GM12874 (cell line): Measurements from ENCODE around the gene GATA6.

Experiments
- TF ChIP-seq, protein P1 (sequence below): IDR thresholded peaks from 2 replicates; pipeline ENCODE4 v1.5.1; 2011; ENCODE audit warnings: low read depth, mild to moderate bottlenecking, control low read depth, low read length, moderate library complexity; ENCODE audit not compliant: insufficient read depth

The GATA6 gene

DNA sequence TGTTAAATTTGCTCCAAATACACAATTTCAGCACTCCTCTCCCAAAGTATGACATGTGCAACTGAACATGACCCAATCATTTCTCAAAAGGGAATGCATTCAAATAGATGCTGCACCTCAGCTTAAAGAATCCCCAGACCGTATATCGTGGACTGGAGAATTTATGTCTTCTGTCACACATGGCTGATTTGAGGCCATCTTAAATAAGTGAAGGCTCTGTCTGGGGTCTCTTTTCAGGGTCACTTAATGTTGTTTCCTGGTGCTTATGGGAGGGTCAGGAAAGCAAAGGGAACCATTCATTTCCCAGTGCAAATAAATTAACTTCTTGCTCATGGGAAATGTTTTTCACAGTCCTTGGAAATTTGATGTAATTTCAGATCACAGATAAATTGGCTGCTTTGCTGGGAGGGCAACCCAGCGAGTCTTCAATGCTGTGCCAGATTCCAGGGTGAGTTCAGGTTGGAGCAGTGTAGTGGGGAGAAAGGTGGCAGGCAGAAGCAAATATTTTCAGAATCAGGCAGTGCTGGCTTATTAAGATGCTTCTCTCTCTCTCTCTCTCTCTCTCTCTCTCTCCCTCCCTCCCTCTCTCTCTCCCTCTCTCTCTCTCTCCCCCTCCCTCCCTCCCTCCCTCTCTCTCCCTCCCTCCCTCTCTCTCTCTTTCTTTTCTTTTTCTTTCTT is 34.3 kb downstream of the GATA6 start:
- TF ChIP-seq, protein P1, sequence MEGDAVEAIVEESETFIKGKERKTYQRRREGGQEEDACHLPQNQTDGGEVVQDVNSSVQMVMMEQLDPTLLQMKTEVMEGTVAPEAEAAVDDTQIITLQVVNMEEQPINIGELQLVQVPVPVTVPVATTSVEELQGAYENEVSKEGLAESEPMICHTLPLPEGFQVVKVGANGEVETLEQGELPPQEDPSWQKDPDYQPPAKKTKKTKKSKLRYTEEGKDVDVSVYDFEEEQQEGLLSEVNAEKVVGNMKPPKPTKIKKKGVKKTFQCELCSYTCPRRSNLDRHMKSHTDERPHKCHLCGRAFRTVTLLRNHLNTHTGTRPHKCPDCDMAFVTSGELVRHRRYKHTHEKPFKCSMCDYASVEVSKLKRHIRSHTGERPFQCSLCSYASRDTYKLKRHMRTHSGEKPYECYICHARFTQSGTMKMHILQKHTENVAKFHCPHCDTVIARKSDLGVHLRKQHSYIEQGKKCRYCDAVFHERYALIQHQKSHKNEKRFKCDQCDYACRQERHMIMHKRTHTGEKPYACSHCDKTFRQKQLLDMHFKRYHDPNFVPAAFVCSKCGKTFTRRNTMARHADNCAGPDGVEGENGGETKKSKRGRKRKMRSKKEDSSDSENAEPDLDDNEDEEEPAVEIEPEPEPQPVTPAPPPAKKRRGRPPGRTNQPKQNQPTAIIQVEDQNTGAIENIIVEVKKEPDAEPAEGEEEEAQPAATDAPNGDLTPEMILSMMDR = no peak

DNA sequence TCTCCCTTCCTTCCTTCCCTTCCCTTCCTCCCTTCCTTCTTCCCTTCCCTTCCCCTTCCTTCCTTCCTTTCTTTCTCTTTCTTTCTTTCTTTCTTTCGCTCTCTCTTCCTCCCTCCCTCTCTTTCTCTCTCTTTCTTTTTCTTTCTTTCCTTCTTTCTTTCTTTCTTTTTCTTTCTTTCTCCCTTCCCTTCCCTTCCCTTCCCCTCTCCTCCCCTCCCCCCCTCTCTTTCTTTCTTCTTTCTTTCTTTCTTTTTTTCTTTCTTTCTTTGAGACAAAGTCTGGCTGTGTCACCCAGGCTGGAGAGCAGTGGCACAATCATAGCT is 34.8 kb downstream of the GATA6 start:
- TF ChIP-seq, protein P1 = no peak

DNA sequence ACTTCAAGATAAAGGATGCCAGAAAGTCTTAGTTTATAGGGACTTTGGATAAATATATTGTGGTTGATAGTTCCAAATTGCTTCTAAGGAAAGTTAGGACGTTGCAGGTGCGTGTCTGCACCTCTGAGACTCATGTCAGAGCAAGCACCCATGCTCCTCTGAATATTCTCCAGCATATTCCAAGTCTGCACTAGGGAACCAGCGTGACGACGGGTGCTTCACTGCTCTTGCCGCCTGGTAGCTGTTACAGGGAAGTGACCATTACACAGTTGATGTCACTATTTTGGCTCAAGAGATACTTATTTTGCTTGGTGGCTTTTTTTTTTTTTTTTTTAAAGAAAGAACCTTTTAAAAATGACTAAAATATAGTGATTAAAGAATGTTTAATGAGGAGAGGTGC is 35.6 kb downstream of the GATA6 start:
- TF ChIP-seq, protein P1 = no peak

DNA sequence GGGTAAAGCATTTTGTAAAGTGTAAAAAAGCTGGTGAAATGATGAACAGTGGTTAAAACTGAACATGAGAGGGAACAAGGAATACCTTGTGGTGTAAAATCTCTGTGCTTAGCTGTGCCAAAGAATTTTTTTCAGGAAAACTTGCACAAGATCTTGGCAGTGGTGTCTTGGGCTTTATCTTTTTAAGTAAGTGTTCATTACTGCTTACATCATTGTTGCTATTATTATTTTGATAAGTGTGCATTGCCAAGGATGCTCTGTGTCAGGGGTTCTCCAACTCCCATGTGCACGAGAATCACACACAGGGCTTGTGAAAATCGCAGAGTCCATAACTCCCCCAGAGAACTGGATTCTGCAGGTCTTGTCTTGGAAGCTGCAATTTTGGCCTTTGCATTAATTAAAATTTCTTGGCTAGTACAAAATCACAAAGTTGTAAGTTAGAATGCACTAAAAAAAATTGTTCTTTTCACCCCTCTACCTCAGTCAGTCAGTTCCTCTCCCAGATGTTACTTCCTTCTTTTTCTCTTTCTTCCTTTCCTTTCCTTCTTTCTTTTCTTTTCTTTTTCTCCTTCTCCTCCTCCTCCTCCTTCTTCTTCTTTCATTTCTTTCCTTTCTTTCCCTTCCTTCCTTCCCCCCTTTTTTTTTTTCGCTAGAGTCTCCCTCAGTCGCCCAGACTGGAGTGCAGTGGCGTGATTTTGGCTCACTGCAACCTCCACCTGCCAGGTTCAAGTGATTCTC is 37.8 kb downstream of the GATA6 start:
- TF ChIP-seq, protein P1 = no peak

DNA sequence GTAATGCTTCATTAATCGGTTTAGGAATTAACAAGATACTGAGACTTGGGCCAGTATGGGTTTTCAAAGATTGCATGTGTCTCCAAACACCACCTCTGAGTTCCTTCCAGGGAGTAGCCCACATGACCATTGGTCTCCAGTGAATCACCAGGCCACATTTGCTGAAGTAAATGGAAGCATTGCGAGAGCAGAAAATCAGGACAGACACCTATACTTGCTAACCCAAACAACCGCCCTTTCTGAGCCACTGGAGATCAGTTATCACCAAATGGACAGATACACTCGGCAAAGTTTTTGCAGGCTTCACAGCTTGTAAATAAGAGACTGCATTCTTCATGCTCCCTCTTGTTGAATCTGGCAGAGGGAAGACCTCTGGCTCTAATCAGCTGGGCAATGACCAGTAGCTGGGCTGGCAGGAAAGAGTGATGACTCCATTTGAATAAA is 40.9 kb downstream of the GATA6 start:
- TF ChIP-seq, protein P1 = no peak

DNA sequence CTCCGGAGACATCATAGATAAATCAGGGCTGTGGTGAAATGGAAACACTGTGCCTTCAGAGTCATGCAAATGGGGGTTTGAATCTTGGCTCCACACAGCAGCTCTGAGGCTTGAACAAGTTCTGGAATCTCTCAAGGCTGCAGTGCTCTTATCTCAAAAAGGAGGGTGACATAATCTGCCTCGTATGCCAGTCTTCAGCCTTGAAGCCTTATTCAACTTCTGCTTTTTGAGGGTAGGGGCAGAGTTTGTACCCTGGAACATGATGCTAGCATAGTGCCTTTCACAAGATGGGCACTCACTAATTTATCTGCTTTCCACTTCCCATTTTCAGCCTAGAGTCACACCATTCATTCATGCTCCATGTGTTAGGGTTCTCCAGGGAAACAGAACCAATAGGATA is 42.3 kb downstream of the GATA6 start:
- TF ChIP-seq, protein P1 = no peak

DNA sequence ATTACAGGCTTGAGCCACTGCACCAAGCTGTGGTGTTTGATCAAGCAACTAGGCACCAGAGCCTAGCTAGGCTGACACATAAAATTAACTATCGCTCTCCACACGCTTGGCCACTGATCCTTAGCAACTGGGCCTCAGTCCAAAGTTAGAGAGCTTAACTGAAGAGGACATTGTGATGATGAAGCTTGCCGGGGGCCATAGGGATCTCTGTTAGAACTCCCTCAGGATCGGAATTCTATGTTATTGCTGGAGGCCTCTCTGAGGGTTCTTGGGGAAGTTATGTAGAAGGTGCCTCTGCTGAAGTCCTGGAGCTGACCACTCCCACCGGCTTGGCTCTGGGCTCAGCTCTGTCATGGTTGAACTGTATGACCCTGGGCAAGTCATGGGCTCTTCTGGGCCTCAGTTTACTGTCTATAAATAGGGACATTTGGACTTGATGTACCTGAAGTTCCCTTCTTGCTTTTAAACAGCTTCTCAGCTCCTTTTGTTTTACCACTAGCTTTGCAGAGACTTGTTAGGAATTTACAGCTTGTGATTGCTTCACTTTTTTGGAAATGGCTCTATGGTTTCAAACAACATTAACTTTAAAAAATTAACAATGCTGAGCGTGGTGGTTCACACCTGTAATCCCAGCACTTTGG is 44.1 kb downstream of the GATA6 start:
- TF ChIP-seq, protein P1 = no peak
